ENCODE data around the gene LSR.

LSR gene

DNA sequence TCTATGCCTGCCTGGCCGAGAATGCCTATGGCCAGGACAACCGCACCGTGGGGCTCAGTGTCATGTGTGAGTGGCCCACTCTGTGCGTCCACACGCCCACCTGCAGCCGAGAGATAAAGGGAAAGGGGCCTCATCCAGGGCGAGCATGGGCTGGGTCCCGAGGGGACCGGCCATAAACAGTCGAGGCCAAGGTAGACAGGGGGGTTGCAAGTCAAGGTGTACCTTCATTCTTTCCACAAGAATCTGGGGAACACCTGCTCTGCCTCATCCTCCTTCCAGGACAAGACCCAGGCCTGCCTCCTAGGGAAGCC is 51.5 kb downstream of the LSR start:
- Histone ChIP-seq H3K4me1 (ENCODE audit: control insufficient read depth in 5 of 5, insufficient read depth in 5 of 5, low read length in 5 of 5) (peaks cover 0 to 3% (median 0%) of the 10 kb centered on the region in 5 donors), H3K9ac (ENCODE audit: low read length in 5 of 5) (no peak overlapping the region), H3K27ac (ENCODE audit: low read depth, low read length) (no peak overlapping the region), H3K36me3 (ENCODE audit: control insufficient read depth in 5 of 5, insufficient read depth in 5 of 5, low read length in 5 of 5) (no peaks in the 10 kb centered on the region), H3K4me3 (ENCODE audit: low read depth in 1 of 5, low read length in 5 of 5) (no peak overlapping the region), H3K27me3 (ENCODE audit: control insufficient read depth in 5 of 5, insufficient read depth in 4 of 5, low read length in 5 of 5) (peaks cover 0 to 34% (median 24%) of the 10 kb centered on the region in 5 donors), H3K9me3 (ENCODE audit: control insufficient read depth in 5 of 5, low read length in 5 of 5) (no peaks in the 10 kb centered on the region)

GRCh38 chr19:35301961-35302360 is 53.2 kb downstream of the LSR start:
- Histone ChIP-seq H3K9ac (ENCODE audit: low read length in 5 of 5) (no peak overlapping the region), H3K9me3 (ENCODE audit: control insufficient read depth in 5 of 5, low read length in 5 of 5) (no peaks in the 10 kb centered on the region), H3K4me1 (ENCODE audit: control insufficient read depth in 5 of 5, insufficient read depth in 5 of 5, low read length in 5 of 5) (peaks cover 0 to 3% (median 0%) of the 10 kb centered on the region in 5 donors), H3K36me3 (ENCODE audit: control insufficient read depth in 5 of 5, insufficient read depth in 5 of 5, low read length in 5 of 5) (no peaks in the 10 kb centered on the region), H3K27me3 (ENCODE audit: control insufficient read depth in 5 of 5, insufficient read depth in 4 of 5, low read length in 5 of 5) (peaks cover 0 to 35% (median 19%) of the 10 kb centered on the region in 5 donors), H3K27ac (ENCODE audit: low read depth, low read length) (no peak overlapping the region), H3K4me3 (ENCODE audit: low read depth in 1 of 5, low read length in 5 of 5) (no peak overlapping the region)

GRCh38 chr19:35302446-35302845 is 53.6 kb downstream of the LSR start:
- Histone ChIP-seq H3K4me3 (ENCODE audit: low read depth in 1 of 5, low read length in 5 of 5) (no peak overlapping the region), H3K27me3 (ENCODE audit: control insufficient read depth in 5 of 5, insufficient read depth in 4 of 5, low read length in 5 of 5) (peaks cover 0 to 36% (median 17%) of the 10 kb centered on the region in 5 donors), H3K4me1 (ENCODE audit: control insufficient read depth in 5 of 5, insufficient read depth in 5 of 5, low read length in 5 of 5) (peaks cover 0 to 3% (median 0%) of the 10 kb centered on the region in 5 donors), H3K27ac (ENCODE audit: low read depth, low read length) (no peak overlapping the region), H3K36me3 (ENCODE audit: control insufficient read depth in 5 of 5, insufficient read depth in 5 of 5, low read length in 5 of 5) (no peaks in the 10 kb centered on the region), H3K9me3 (ENCODE audit: control insufficient read depth in 5 of 5, low read length in 5 of 5) (no peaks in the 10 kb centered on the region), H3K9ac (ENCODE audit: low read length in 5 of 5) (no peak overlapping the region)

DNA sequence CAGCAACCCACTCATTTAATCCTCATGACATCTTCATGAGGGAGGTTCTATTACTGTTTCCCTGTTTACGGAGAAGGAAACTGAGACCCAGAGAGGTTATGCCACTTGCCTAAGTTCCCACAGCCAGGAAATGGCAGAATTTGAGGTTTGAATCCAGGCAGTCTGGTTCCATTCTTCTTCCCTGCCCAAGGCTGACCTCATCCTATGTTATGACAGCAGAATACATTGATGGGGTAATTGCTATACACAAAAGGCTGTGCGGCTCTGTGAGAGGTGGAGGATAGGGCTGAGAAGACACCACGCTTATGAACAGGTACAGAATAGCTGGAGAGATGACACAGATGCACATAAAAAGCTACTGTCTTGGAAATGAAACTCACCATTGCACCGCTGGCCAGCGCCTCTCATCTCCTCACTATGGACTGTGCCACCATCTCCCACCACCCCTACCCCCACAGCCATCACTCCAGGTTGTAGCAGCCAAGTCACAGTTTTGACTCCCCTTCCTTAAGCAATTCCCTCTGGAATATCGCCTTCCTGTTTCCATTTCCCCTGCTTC is 54.6 kb downstream of the LSR start:
- H3K4me3 ChIP-seq (ENCODE audit: low read depth in 1 of 5, low read length in 5 of 5), result no peak overlapping the region
- peaks cover 5 to 27% (median 11%) of the 10 kb centered on the region in 5 donors for H3K27me3 ChIP-seq (ENCODE audit: control insufficient read depth in 5 of 5, insufficient read depth in 4 of 5, low read length in 5 of 5)
- H3K4me1 ChIP-seq (ENCODE audit: control insufficient read depth in 5 of 5, insufficient read depth in 5 of 5, low read length in 5 of 5), result peaks cover 0 to 3% (median 0%) of the 10 kb centered on the region in 5 donors
- H3K9me3 ChIP-seq (ENCODE audit: control insufficient read depth in 5 of 5, low read length in 5 of 5), result no peaks in the 10 kb centered on the region
- no peaks in the 10 kb centered on the region for H3K36me3 ChIP-seq (ENCODE audit: control insufficient read depth in 5 of 5, insufficient read depth in 5 of 5, low read length in 5 of 5)
- no peak overlapping the region for H3K9ac ChIP-seq (ENCODE audit: low read length in 5 of 5)
- H3K27ac ChIP-seq (ENCODE audit: low read depth, low read length), result no peak overlapping the region

DNA sequence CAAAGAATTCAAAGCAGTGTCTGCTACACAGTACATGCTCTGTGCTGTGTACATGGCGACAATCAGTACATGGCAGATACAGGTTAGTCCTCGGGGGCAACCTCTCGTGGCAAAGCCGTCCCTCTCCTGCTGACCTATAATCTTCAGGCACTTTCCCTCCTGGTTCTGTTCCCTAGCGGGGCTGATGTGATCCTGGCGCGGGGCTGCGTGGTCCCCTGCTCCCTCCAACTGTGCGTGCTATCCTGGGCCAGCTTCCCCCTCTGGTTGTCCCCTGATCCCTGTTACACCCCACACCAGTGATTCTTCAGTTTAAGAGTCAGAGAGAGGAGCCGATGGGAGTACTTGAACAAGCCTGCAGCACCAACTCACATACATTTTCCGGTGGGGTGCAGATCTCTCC is 55.2 kb downstream of the LSR start:
- peaks cover 5 to 24% (median 11%) of the 10 kb centered on the region in 5 donors for H3K27me3 ChIP-seq (ENCODE audit: control insufficient read depth in 5 of 5, insufficient read depth in 4 of 5, low read length in 5 of 5)
- no peaks in the 10 kb centered on the region for H3K36me3 ChIP-seq (ENCODE audit: control insufficient read depth in 5 of 5, insufficient read depth in 5 of 5, low read length in 5 of 5)
- no peaks in the 10 kb centered on the region for H3K9me3 ChIP-seq (ENCODE audit: control insufficient read depth in 5 of 5, low read length in 5 of 5)
- H3K9ac ChIP-seq (ENCODE audit: low read length in 5 of 5), result no peak overlapping the region
- H3K27ac ChIP-seq (ENCODE audit: low read depth, low read length), result no peak overlapping the region
- H3K4me3 ChIP-seq (ENCODE audit: low read depth in 1 of 5, low read length in 5 of 5), result no peak overlapping the region
- peaks cover 0 to 3% (median 0%) of the 10 kb centered on the region in 5 donors for H3K4me1 ChIP-seq (ENCODE audit: control insufficient read depth in 5 of 5, insufficient read depth in 5 of 5, low read length in 5 of 5)

DNA sequence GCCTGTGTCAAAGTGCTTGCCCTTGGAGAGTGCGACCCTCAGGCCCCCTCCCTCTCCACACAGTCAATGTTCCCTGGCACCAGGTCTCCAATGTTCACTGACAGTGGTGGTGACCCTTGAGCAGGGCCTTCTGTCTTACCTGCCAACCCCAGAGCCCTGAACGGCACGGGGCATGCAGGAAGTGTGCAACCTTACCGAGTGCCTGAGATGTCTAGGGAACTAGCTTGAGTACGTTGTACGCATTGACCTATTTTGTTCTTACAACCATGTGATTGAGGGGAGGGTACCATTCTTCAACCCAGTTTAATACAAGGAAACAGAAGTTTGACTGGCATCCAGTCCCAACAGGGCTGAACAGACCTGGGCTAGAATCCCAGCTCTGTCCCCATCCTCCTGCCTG is 56.4 kb downstream of the LSR start:
- H3K9ac ChIP-seq (ENCODE audit: low read length in 5 of 5), result no peak overlapping the region
- no peaks in the 10 kb centered on the region for H3K36me3 ChIP-seq (ENCODE audit: control insufficient read depth in 5 of 5, insufficient read depth in 5 of 5, low read length in 5 of 5)
- H3K27ac ChIP-seq (ENCODE audit: low read depth, low read length), result no peak overlapping the region
- peaks cover 0 to 7% (median 0%) of the 10 kb centered on the region in 5 donors for H3K4me1 ChIP-seq (ENCODE audit: control insufficient read depth in 5 of 5, insufficient read depth in 5 of 5, low read length in 5 of 5)
- H3K4me3 ChIP-seq (ENCODE audit: low read depth in 1 of 5, low read length in 5 of 5), result no peak overlapping the region
- H3K27me3 ChIP-seq (ENCODE audit: control insufficient read depth in 5 of 5, insufficient read depth in 4 of 5, low read length in 5 of 5), result peaks cover 5 to 27% (median 9%) of the 10 kb centered on the region in 5 donors
- no peaks in the 10 kb centered on the region for H3K9me3 ChIP-seq (ENCODE audit: control insufficient read depth in 5 of 5, low read length in 5 of 5)

DNA sequence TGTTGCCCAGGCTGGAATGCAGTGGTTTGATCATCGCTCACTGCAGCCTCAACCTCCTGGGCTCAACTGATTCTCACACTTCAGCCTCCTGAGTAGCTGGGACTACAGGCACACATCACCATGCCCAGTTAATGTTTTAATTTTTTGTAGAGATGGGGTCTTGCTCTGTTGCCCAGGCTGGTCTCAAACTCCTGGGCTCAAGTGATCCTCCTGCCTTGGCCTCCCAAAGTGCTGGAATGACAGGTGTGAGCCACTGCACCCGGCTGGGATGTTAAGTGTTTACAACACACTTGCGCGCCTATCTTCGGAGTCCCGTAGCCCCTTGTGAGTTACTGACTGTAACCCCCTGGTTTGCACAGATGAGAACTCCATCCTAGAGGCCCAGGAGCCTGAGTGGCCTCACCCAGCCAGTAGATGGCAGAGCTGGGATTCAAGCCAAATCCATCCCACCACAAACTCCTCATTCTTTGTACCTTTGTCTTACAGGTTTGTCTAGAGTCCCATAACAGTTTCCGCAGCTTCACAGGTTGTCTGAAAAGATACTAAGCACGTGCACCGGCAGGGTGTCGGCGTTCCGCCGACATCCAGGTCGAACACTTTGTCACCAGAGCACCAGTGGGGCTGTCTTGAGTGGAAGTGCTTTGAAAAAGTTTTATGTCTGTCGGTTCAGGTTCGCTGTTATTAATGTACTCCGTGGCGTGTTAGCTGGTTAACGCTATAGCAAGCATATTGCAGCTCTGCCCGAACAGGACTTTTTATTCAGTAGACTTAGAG is 57.9 kb downstream of the LSR start:
- Histone ChIP-seq H3K4me1 (ENCODE audit: control insufficient read depth in 5 of 5, insufficient read depth in 5 of 5, low read length in 5 of 5) (peaks cover 0 to 7% (median 0%) of the 10 kb centered on the region in 5 donors), H3K9me3 (ENCODE audit: control insufficient read depth in 5 of 5, low read length in 5 of 5) (no peaks in the 10 kb centered on the region), H3K36me3 (ENCODE audit: control insufficient read depth in 5 of 5, insufficient read depth in 5 of 5, low read length in 5 of 5) (no peaks in the 10 kb centered on the region), H3K27ac (ENCODE audit: low read depth, low read length) (no peak overlapping the region), H3K9ac (ENCODE audit: low read length in 5 of 5) (no peak overlapping the region), H3K4me3 (ENCODE audit: low read depth in 1 of 5, low read length in 5 of 5) (no peak overlapping the region), H3K27me3 (ENCODE audit: control insufficient read depth in 5 of 5, insufficient read depth in 4 of 5, low read length in 5 of 5) (peaks cover 2 to 23% (median 5%) of the 10 kb centered on the region in 5 donors)

DNA sequence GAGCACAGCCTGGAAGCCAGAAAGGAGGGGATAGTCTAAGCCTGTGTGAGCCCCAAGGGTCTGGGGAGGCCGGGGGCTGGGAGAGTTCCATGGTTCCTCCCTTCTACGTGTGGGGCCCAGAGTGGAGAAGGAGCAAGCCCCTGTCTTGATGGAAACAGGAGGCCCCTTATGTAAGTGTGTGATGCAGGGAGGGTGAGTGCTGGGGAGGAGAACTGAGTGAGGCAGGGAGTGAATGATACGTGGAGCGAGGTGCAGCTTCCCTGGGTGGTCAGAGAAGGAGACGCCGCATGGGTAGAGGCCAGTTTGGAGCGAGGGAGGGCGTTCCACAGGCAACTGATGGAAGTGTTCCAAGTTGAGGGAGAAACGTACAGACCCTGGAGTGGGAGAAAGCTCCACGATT is 59.1 kb downstream of the LSR start:
- Histone ChIP-seq H3K9ac (ENCODE audit: low read length in 5 of 5) (no peak overlapping the region), H3K27me3 (ENCODE audit: control insufficient read depth in 5 of 5, insufficient read depth in 4 of 5, low read length in 5 of 5) (peaks cover 2 to 17% (median 5%) of the 10 kb centered on the region in 5 donors)

DNA sequence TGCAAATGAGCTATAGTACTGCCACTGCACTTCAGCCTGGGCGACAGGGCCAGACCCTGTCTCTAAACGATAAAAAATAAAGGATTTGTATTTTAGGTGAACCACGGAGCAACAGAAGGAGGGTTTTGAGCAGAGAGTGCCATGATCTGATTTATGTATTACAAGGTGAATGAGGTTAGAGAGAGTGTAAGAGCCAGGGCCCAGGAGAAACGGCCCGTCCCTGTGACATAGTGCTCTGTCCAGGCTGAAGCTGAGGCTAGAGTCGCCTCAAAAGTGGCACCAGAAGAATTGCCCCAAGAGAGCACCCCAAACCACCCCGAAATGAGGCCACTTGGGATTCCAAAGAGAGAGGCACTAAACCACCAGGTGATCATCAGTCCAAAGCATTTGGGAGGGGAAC is 60.1 kb downstream of the LSR start:
- Histone ChIP-seq H3K27me3 (ENCODE audit: control insufficient read depth in 5 of 5, insufficient read depth in 4 of 5, low read length in 5 of 5) (peaks cover 3 to 17% (median 7%) of the 10 kb centered on the region in 5 donors), H3K27ac (ENCODE audit: low read depth, low read length) (no peak overlapping the region), H3K36me3 (ENCODE audit: control insufficient read depth in 5 of 5, insufficient read depth in 5 of 5, low read length in 5 of 5) (no peaks in the 10 kb centered on the region), H3K9ac (ENCODE audit: low read length in 5 of 5) (no peak overlapping the region), H3K4me1 (ENCODE audit: control insufficient read depth in 5 of 5, insufficient read depth in 5 of 5, low read length in 5 of 5) (peaks cover 0 to 7% (median 0%) of the 10 kb centered on the region in 5 donors), H3K4me3 (ENCODE audit: low read depth in 1 of 5, low read length in 5 of 5) (no peak overlapping the region), H3K9me3 (ENCODE audit: control insufficient read depth in 5 of 5, low read length in 5 of 5) (no peaks in the 10 kb centered on the region)

More for the DNA sequence above, 59.1 kb downstream of the LSR start:
- Histone ChIP-seq H3K4me1 (ENCODE audit: control insufficient read depth in 5 of 5, insufficient read depth in 5 of 5, low read length in 5 of 5) (peaks cover 0 to 7% (median 0%) of the 10 kb centered on the region in 5 donors), H3K27ac (ENCODE audit: low read depth, low read length) (no peak overlapping the region), H3K9me3 (ENCODE audit: control insufficient read depth in 5 of 5, low read length in 5 of 5) (no peaks in the 10 kb centered on the region), H3K36me3 (ENCODE audit: control insufficient read depth in 5 of 5, insufficient read depth in 5 of 5, low read length in 5 of 5) (no peaks in the 10 kb centered on the region), H3K4me3 (ENCODE audit: low read depth in 1 of 5, low read length in 5 of 5) (no peak overlapping the region)

DNA sequence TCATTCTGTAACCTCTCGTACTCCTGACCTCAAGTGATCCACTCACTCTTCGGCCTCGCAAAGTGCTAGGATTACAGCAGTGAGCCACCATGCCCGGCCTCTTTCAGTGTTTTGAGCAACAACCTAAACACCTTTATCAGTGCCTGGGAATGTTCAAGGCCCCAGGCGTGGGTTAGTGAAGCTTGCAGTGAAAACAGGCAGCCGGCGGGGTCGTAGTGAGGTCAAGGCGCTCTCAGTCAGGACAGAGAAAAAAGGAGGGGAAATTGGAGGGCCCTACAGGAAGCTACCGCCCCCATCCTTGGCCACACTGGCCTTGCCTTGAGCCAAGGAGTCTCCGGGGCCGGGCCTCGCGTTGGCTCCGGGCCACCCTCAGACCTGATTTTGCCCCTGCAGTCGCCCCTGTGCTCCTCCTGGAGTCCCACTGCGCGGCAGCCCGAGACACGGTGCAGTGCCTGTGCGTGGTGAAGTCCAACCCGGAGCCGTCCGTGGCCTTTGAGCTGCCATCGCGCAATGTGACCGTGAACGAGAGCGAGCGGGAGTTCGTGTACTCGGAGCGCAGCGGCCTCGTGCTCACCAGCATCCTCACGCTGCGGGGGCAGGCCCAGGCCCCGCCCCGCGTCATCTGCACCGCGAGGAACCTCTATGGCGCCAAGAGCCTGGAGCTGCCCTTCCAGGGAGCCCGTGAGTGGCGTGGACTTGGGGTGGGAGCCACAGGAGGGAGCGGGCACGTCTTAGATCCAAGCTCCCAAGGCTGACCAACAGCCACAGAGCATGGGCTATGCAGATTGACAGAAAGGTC is 60.9 kb downstream of the LSR start:
- H3K4me1 ChIP-seq (ENCODE audit: control insufficient read depth in 5 of 5, insufficient read depth in 5 of 5, low read length in 5 of 5), result peaks cover 0 to 7% (median 0%) of the 10 kb centered on the region in 5 donors
- no peak overlapping the region for H3K9ac ChIP-seq (ENCODE audit: low read length in 5 of 5)
- H3K4me3 ChIP-seq (ENCODE audit: low read depth in 1 of 5, low read length in 5 of 5), result no peak overlapping the region
- no peaks in the 10 kb centered on the region for H3K9me3 ChIP-seq (ENCODE audit: control insufficient read depth in 5 of 5, low read length in 5 of 5)
- no peaks in the 10 kb centered on the region for H3K36me3 ChIP-seq (ENCODE audit: control insufficient read depth in 5 of 5, insufficient read depth in 5 of 5, low read length in 5 of 5)
- H3K27me3 ChIP-seq (ENCODE audit: control insufficient read depth in 5 of 5, insufficient read depth in 4 of 5, low read length in 5 of 5), result peaks cover 3 to 20% (median 5%) of the 10 kb centered on the region in 5 donors
- no peak overlapping the region for H3K27ac ChIP-seq (ENCODE audit: low read depth, low read length)

All from subcutaneous abdominal adipose tissue (tissue), 5 donors.